SK-N-SH (cell line): ENCODE results near the gene CDH4. TPM values are rescaled to one million over a fixed set of nuclear protein-coding genes. Genes with fewer than 3 reads are reported as not detected.

Experiments used
- CTCF ChIA-PET: fragments of 300-600, 350-600 bp; formaldehyde crosslinking; extraction: SDS; loops from one replicate; lab custom pipeline; 2021; lab: Yijun Ruan, JAX
- POLR2A ChIA-PET: fragments of 350-600 bp; sonication (Branson Sonifier 250); formaldehyde crosslinking; extraction: SDS; loops from one replicate; lab custom pipeline; 2020; ENCODE audit warnings: antibody characterized with exemption, inconsistent platforms; lab: Yijun Ruan, JAX
- DNase-seq: peaks from one replicate; pipeline ENCODE4 v3.0.0; 2012
- H2AFZ ChIP-seq: fragments of 200-600 bp; sonication (generic); 2 replicates; pipeline ENCODE4 v1.8.1; 2016; ENCODE audit warnings: antibody characterized with exemption, mild to moderate bottlenecking, low read depth
- H3F3A ChIP-seq: fragments of 200-600 bp; sonication (generic); replicated peaks from 2 replicates; pipeline ENCODE3; 2016; ENCODE audit warnings: antibody characterized with exemption, mild to moderate bottlenecking; ENCODE audit not compliant: insufficient read depth
- H3K27ac ChIP-seq, 2 experiments: fragments of 200-500 bp in 1 of 2; fragments of 200-600 bp in 1 of 2; sonication (Bioruptor generic) in 1 of 2; sonication (generic), shearing (Covaris generic) in 1 of 2; 2 replicates each; pipeline versions ENCODE4 v1.5.1 to v1.6.1; 2014 to 2016; ENCODE audit warnings: low read depth in 2 of 2, inconsistent platforms in 1 of 2, low read length in 1 of 2, mild to moderate bottlenecking in 1 of 2, mixed read lengths in 1 of 2
- H3K27me3 ChIP-seq: fragments of 200-600 bp; sonication (generic), shearing (Covaris generic); 2 replicates; pipeline ENCODE4 v1.6.1; 2016; ENCODE audit warnings: mixed run types; ENCODE audit not compliant: insufficient read depth
- H3K36me3 ChIP-seq, 2 experiments: fragments of 200-500 bp in 1 of 2; fragments of 200-600 bp in 1 of 2; sonication (Bioruptor generic) in 1 of 2; sonication (generic) in 1 of 2; replicated peaks in 1 of 2; 2 replicates each; pipeline versions ENCODE3 to v1.5.1; 2014 to 2016; ENCODE audit warnings: low read length in 1 of 2, mild to moderate bottlenecking in 1 of 2; ENCODE audit not compliant: insufficient read depth in 2 of 2, control insufficient read depth in 1 of 2
- H3K4me1 ChIP-seq, 2 experiments: fragments of 200-500 bp in 1 of 2; fragments of 200-600 bp in 1 of 2; sonication (Bioruptor generic) in 1 of 2; sonication (generic), shearing (Covaris generic) in 1 of 2; 2 replicates each; pipeline versions ENCODE4 v1.5.1 to v1.6.1; 2014 to 2016; ENCODE audit warnings: low read depth in 1 of 2, low read length in 1 of 2, mixed run types in 1 of 2; ENCODE audit not compliant: insufficient read depth in 2 of 2, control insufficient read depth in 1 of 2
- H3K4me2 ChIP-seq: fragments of 200-600 bp; sonication (generic), shearing (Covaris generic); 2 replicates; pipeline ENCODE4 v1.6.1; 2017; ENCODE audit warnings: mixed run types
- H3K4me3 ChIP-seq, 2 experiments: fragments of 200-500 bp in 1 of 2; fragments of 200-600 bp in 1 of 2; sonication (Bioruptor generic) in 1 of 2; sonication (generic), shearing (Covaris generic) in 1 of 2; 2 replicates each; pipeline versions ENCODE4 v1.5.1 to v1.8.1; 2014 to 2016; ENCODE audit warnings: low read depth in 2 of 2, inconsistent platforms in 1 of 2, low read length in 1 of 2, mild to moderate bottlenecking in 1 of 2, mixed read lengths in 1 of 2, moderate library complexity in 1 of 2
- H3K79me2 ChIP-seq: fragments of 200-600 bp; sonication (generic); 2 replicates; pipeline ENCODE4 v1.8.1; 2017; ENCODE audit warnings: mild to moderate bottlenecking; ENCODE audit not compliant: insufficient read depth
- H3K9ac ChIP-seq: fragments of 200-600 bp; sonication (generic); 2 replicates; pipeline ENCODE4 v1.6.1; 2017; ENCODE audit warnings: mixed run types
- H3K9me2 ChIP-seq: fragments of 200-600 bp; sonication (generic); 2 replicates; pipeline ENCODE4 v1.6.1; 2017; ENCODE audit warnings: mixed run types
- H3K9me3 ChIP-seq: fragments of 200-600 bp; sonication (generic); 2 replicates; pipeline ENCODE4 v1.6.1; 2017; ENCODE audit warnings: mixed run types, mild to moderate bottlenecking, moderate library complexity
- H4K20me1 ChIP-seq: fragments of 200-600 bp; sonication (generic); 2 replicates; pipeline ENCODE4 v1.6.1; 2017; ENCODE audit warnings: mild to moderate bottlenecking, mixed run types; ENCODE audit not compliant: insufficient read depth
- CHD2 ChIP-seq: fragments of 150-350 bp; IDR thresholded peaks from 2 replicates; pipeline ENCODE4 v1.6.1; 2018; ENCODE audit warnings: low read length; ENCODE audit not compliant: partially characterized antibody
- EP300 ChIP-seq, 2 experiments: IDR thresholded peaks; 2 replicates each; pipeline versions ENCODE4 v1.4.0 to v1.6.1; 2012; ENCODE audit warnings: borderline replicate concordance in 1 of 2, low read depth in 1 of 2, low read length in 1 of 2
- EZH2phosphoT487 ChIP-seq: fragments of 200-600 bp; sonication (generic); IDR thresholded peaks from 2 replicates; pipeline ENCODE4 v1.6.1; 2017; ENCODE audit warnings: low read depth, mixed run types, mild to moderate bottlenecking, antibody characterized with exemption, moderate library complexity, borderline replicate concordance
- FOXJ3 ChIP-seq: sonication (generic); formaldehyde crosslinking; IDR thresholded peaks from 2 replicates; pipeline ENCODE4 v1.5.1; 2020; ENCODE audit warnings: mild to moderate bottlenecking, missing genetic modification reagents
- MEF2A ChIP-seq: IDR thresholded peaks from 2 replicates; pipeline ENCODE4 v1.4.0; 2012; ENCODE audit warnings: low read depth, borderline replicate concordance
- NRF1 ChIP-seq: IDR thresholded peaks from 2 replicates; pipeline ENCODE4 v1.6.1; 2012; ENCODE audit warnings: low read depth, mild to moderate bottlenecking, low read length
- RCOR1 ChIP-seq: fragments of 150-350 bp; IDR thresholded peaks from 2 replicates; pipeline ENCODE4 v1.6.1; 2017; ENCODE audit warnings: antibody characterized with exemption, low read length
- RFX5 ChIP-seq: IDR thresholded peaks from 2 replicates; pipeline ENCODE4 v1.6.1; 2012; ENCODE audit warnings: mild to moderate bottlenecking, improper control_type of control experiment, low read length
- SIN3A ChIP-seq: IDR thresholded peaks from 2 replicates; pipeline ENCODE4 v1.6.1; 2012; ENCODE audit warnings: low read depth, mild to moderate bottlenecking, low read length, moderate library complexity, borderline replicate concordance
- SMC3 ChIP-seq: IDR thresholded peaks from 2 replicates; pipeline ENCODE4 v1.6.1; 2012; ENCODE audit warnings: low read depth, low read length, improper control_type of control experiment
- TAF1 ChIP-seq: IDR thresholded peaks from 2 replicates; pipeline ENCODE4 v1.6.1; 2012; ENCODE audit warnings: low read depth, mild to moderate bottlenecking, low read length, moderate library complexity, borderline replicate concordance
- TCF12 ChIP-seq: IDR thresholded peaks from 2 replicates; pipeline ENCODE4 v1.4.0; 2012
- YY1 ChIP-seq: IDR thresholded peaks from 2 replicates; pipeline ENCODE4 v1.4.0; 2012; ENCODE audit warnings: low read depth, mild to moderate bottlenecking
- WGBS: methylation state at CpG from one replicate; pipeline ENCODE4 v1.1.6; 2017; ENCODE audit warnings: low lambda C conversion rate; 5-methylcytosine and 5-hydroxymethylcytosine counted together
- polyA plus RNA-seq, 3 experiments: library from polyadenylated mRNA; depleted of rRNA; stranded (reverse); fragments of >200 nt; gene quantifications; 2 replicates each; pipeline ENCODE4 v1.2.3, GENCODE V29; 2012
- TF ChIP-seq, protein P1 (sequence below): fragments of 200-600 bp; sonication (generic); IDR thresholded peaks from 2 replicates; pipeline ENCODE4 v1.6.1; 2017; ENCODE audit warnings: antibody characterized with exemption, mild to moderate bottlenecking, moderate library complexity
- TF ChIP-seq, protein P2 (sequence below): fragments of 150-350 bp; IDR thresholded peaks from 2 replicates; pipeline ENCODE4 v1.6.1; 2016; ENCODE audit warnings: mild to moderate bottlenecking, low read depth, low read length
- TF ChIP-seq, protein P3 (sequence below): IDR thresholded peaks from 2 replicates; pipeline ENCODE4; 2012
- TF ChIP-seq, protein P4 (sequence below): IDR thresholded peaks from 2 replicates; pipeline ENCODE4 v1.4.0; 2012; ENCODE audit warnings: low read depth, borderline replicate concordance

CDH4 gene
- polyA plus RNA-seq, 1 of the 3 experiments (the other 2 are of a cell fraction), result not detected

- TF ChIP-seq TAF1 (no peak), MEF2A (no peak), RCOR1 (no peak)
Measured at GRCh38 chr20:61397790-61398189, 145.7 kb downstream of the CDH4 start (continued).

- WGBS, result 68% methylated on average over 7 of the region's 7 CpGs
Measured at GRCh38 chr20:61399433-61399832, 147.4 kb downstream of the CDH4 start.

DNA sequence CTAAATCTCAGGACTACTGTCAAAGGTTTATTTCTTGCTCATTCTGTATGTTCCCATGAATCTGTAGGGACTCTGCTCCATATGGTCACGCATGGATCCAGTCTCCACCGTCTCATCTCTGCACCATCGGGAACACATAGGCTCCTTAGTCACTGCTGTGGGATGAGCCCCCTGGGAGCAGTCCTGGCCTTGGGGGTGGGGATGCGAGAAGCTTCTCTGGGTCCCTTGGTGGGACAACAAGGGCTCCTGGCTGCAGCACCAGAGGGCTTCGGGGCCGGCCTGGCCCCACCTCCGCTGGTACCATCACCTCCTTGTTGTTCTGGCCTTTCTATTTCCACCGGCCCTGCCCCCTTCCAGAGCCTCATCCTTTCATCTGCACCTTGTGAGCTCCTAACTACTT lies 148.4 kb downstream of the CDH4 start:
- no peaks in the 10 kb centered on the region for H3K79me2 ChIP-seq
- no peaks in the 10 kb centered on the region for H4K20me1 ChIP-seq
- POLR2A ChIA-PET, result no interaction called here
- no peaks in the 10 kb centered on the region for H3F3A ChIP-seq
- H3K4me3 ChIP-seq, result no peak overlapping the region
- CTCF ChIA-PET, result no interaction called here
- no peaks in the 10 kb centered on the region for H3K4me1 ChIP-seq
- H3K27me3 ChIP-seq, result no peaks in the 10 kb centered on the region
- no peak for DNase-seq
- H3K9ac ChIP-seq, result no peak overlapping the region
- H3K36me3 ChIP-seq, result no peaks in the 10 kb centered on the region
- H3K4me2 ChIP-seq, result no peak overlapping the region
- no peak overlapping the region for H2AFZ ChIP-seq
- H3K9me3 ChIP-seq, result no peaks in the 10 kb centered on the region
- no peaks in the 10 kb centered on the region for H3K9me2 ChIP-seq
- 52% methylated on average over 7 of the region's 8 CpGs for WGBS
- H3K27ac ChIP-seq, result no peak overlapping the region
- TF ChIP-seq, protein P1, sequence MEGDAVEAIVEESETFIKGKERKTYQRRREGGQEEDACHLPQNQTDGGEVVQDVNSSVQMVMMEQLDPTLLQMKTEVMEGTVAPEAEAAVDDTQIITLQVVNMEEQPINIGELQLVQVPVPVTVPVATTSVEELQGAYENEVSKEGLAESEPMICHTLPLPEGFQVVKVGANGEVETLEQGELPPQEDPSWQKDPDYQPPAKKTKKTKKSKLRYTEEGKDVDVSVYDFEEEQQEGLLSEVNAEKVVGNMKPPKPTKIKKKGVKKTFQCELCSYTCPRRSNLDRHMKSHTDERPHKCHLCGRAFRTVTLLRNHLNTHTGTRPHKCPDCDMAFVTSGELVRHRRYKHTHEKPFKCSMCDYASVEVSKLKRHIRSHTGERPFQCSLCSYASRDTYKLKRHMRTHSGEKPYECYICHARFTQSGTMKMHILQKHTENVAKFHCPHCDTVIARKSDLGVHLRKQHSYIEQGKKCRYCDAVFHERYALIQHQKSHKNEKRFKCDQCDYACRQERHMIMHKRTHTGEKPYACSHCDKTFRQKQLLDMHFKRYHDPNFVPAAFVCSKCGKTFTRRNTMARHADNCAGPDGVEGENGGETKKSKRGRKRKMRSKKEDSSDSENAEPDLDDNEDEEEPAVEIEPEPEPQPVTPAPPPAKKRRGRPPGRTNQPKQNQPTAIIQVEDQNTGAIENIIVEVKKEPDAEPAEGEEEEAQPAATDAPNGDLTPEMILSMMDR, result no peak
- TF ChIP-seq, protein P2, sequence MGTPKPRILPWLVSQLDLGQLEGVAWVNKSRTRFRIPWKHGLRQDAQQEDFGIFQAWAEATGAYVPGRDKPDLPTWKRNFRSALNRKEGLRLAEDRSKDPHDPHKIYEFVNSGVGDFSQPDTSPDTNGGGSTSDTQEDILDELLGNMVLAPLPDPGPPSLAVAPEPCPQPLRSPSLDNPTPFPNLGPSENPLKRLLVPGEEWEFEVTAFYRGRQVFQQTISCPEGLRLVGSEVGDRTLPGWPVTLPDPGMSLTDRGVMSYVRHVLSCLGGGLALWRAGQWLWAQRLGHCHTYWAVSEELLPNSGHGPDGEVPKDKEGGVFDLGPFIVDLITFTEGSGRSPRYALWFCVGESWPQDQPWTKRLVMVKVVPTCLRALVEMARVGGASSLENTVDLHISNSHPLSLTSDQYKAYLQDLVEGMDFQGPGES, result no peak
- TF ChIP-seq SIN3A, result no peak
- no peak for TF ChIP-seq EZH2phosphoT487
- no peak for TF ChIP-seq RFX5
- TF ChIP-seq, protein P3, sequence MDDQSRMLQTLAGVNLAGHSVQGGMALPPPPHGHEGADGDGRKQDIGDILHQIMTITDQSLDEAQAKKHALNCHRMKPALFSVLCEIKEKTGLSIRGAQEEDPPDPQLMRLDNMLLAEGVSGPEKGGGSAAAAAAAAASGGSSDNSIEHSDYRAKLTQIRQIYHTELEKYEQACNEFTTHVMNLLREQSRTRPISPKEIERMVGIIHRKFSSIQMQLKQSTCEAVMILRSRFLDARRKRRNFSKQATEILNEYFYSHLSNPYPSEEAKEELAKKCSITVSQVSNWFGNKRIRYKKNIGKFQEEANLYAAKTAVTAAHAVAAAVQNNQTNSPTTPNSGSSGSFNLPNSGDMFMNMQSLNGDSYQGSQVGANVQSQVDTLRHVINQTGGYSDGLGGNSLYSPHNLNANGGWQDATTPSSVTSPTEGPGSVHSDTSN, result no peak
- no peak for TF ChIP-seq SMC3
- no peak for TF ChIP-seq EP300 (IDR thresholded peaks at IDR 0.05; ENCODE audit: borderline replicate concordance in 1 of 2, low read depth in 1 of 2, low read length in 1 of 2)
- TF ChIP-seq, protein P4, sequence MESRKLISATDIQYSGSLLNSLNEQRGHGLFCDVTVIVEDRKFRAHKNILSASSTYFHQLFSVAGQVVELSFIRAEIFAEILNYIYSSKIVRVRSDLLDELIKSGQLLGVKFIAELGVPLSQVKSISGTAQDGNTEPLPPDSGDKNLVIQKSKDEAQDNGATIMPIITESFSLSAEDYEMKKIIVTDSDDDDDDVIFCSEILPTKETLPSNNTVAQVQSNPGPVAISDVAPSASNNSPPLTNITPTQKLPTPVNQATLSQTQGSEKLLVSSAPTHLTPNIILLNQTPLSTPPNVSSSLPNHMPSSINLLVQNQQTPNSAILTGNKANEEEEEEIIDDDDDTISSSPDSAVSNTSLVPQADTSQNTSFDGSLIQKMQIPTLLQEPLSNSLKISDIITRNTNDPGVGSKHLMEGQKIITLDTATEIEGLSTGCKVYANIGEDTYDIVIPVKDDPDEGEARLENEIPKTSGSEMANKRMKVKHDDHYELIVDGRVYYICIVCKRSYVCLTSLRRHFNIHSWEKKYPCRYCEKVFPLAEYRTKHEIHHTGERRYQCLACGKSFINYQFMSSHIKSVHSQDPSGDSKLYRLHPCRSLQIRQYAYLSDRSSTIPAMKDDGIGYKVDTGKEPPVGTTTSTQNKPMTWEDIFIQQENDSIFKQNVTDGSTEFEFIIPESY, result no peak
- TF ChIP-seq YY1, result no peak
- no peak for TF ChIP-seq NRF1

More at GRCh38 chr20:61399433-61399832, 147.4 kb downstream of the CDH4 start:
- H3K4me3 ChIP-seq, result no peak overlapping the region
- no peak overlapping the region for H3K27ac ChIP-seq
- ChIA-PET POLR2A (no interaction called here), CTCF (no interaction called here)
- DNase-seq, result no peak
- no peaks in the 10 kb centered on the region for H3K9me2 ChIP-seq
- no peak overlapping the region for H3K9ac ChIP-seq
- no peaks in the 10 kb centered on the region for H3F3A ChIP-seq
- no peaks in the 10 kb centered on the region for H3K4me1 ChIP-seq
- TF ChIP-seq TAF1 (no peak), TCF12 (no peak), RFX5 (no peak), CHD2 (no peak), FOXJ3 (CRISPR knock-in tag) (no peak), EZH2phosphoT487 (no peak)
- TF ChIP-seq, protein P4, result no peak
- no peaks in the 10 kb centered on the region for H4K20me1 ChIP-seq
- H3K9me3 ChIP-seq, result no peaks in the 10 kb centered on the region
- no peak overlapping the region for H2AFZ ChIP-seq
- H3K36me3 ChIP-seq, result no peaks in the 10 kb centered on the region
- H3K79me2 ChIP-seq, result no peaks in the 10 kb centered on the region
- H3K27me3 ChIP-seq, result no peaks in the 10 kb centered on the region
- no peak overlapping the region for H3K4me2 ChIP-seq
